ENCODE data around the gene RPA3. TPM values are rescaled to one million over a fixed set of nuclear protein-coding genes. Genes with fewer than 3 reads are reported as not detected.

Gene RPA3
- total RNA-seq, 4 donors from 2014 or later = 8.3 to 15.6 (median 10.3) TPM

GRCh38 chr7:7709291-7709690, 9.1 kb downstream of the RPA3 start:
- intact Hi-C loops (cut with DNase I; ENCODE audit: low total_unique reads) = no loop called here
- no peak overlapping the region for H3K4me3 ChIP-seq (ENCODE audit: low read depth, poor library complexity, severe bottlenecking)
- no peak for TF ChIP-seq CTCF (IDR thresholded peaks at IDR 0.05)
- TF ChIP-seq POLR2A (IDR thresholded peaks at IDR 0.05) = no peak
- no peak for DNase-seq (ENCODE audit: low spot score in 2 of 2)
- WGBS, 2 donors = 78 to 83% methylated on average over 3 of the region's 3 CpGs

- no peak for DNase-seq (ENCODE audit: low spot score in 2 of 2)
- H3K4me3 ChIP-seq (ENCODE audit: low read depth, poor library complexity, severe bottlenecking) = no peak overlapping the region
- no peak for TF ChIP-seq CTCF (IDR thresholded peaks at IDR 0.05)
- TF ChIP-seq POLR2A (IDR thresholded peaks at IDR 0.05) = no peak
- intact Hi-C loops (cut with DNase I; ENCODE audit: low total_unique reads) = no loop called here
- 78 to 89% methylated on average over 4 of the region's 4 CpGs for WGBS, 2 donors
Measured at GRCh38 chr7:7707806-7708205, 10.6 kb downstream of the RPA3 start.

- TF ChIP-seq CTCF (IDR thresholded peaks at IDR 0.05) (no peak), POLR2A (IDR thresholded peaks at IDR 0.05) (no peak)
- DNase-seq (ENCODE audit: low spot score in 2 of 2) = no peak
- intact Hi-C loops (cut with DNase I; ENCODE audit: low total_unique reads) = no loop called here
- 69 to 74% methylated on average over 2 of the region's 2 CpGs for WGBS, 2 donors
- no peak overlapping the region for H3K4me3 ChIP-seq (ENCODE audit: low read depth, poor library complexity, severe bottlenecking)
Measured at GRCh38 chr7:7707246-7707645, 11.2 kb downstream of the RPA3 start.

- whole genome bisulfite sequencing, 2 donors = 66 to 74% methylated on average over 4 of the region's 4 CpGs
- intact Hi-C loops (cut with DNase I; ENCODE audit: low total_unique reads) = no loop called here
- TF ChIP-seq POLR2A (IDR thresholded peaks at IDR 0.05) (no peak), CTCF (IDR thresholded peaks at IDR 0.05) (no peak)
Measured at GRCh38 chr7:7706556-7707172, 11.7 kb downstream of the RPA3 start.

GRCh38 chr7:7706101-7706511, 12.3 kb downstream of the RPA3 start:
- 72 to 89% methylated on average over 1 of the region's 1 CpG for WGBS, 2 donors
- no peak overlapping the region for H3K4me3 ChIP-seq (ENCODE audit: low read depth, poor library complexity, severe bottlenecking)
- DNase-seq (ENCODE audit: low spot score in 2 of 2) = no peak
- TF ChIP-seq POLR2A (IDR thresholded peaks at IDR 0.05) = no peak
- no peak for TF ChIP-seq CTCF (IDR thresholded peaks at IDR 0.05)
- intact Hi-C loops (cut with DNase I; ENCODE audit: low total_unique reads) = no loop called here

More at GRCh38 chr7:7706556-7707172, 11.7 kb downstream of the RPA3 start:
- DNase-seq (ENCODE audit: low spot score in 2 of 2) = no peak
- no peak overlapping the region for H3K4me3 ChIP-seq (ENCODE audit: low read depth, poor library complexity, severe bottlenecking)

GRCh38 chr7:7705318-7705717, 13.1 kb downstream of the RPA3 start:
- TF ChIP-seq CTCF (IDR thresholded peaks at IDR 0.05) (no peak), POLR2A (IDR thresholded peaks at IDR 0.05) (no peak)
- no peak for DNase-seq (ENCODE audit: low spot score in 2 of 2)
- intact Hi-C loops (cut with DNase I; ENCODE audit: low total_unique reads) = no loop called here
- WGBS, 2 donors = 61 to 76% methylated on average over 2 of the region's 2 CpGs
- H3K4me3 ChIP-seq (ENCODE audit: low read depth, poor library complexity, severe bottlenecking) = no peak overlapping the region

Measured in lower leg skin (tissue), 4 donors.